SK-N-SH (cell line): ENCODE measurements around the gene USP11. TPM values are rescaled to one million over a fixed set of nuclear protein-coding genes. Genes with fewer than 3 reads are reported as not detected.

ENCODE experiments used
- CTCF ChIA-PET: fragments of 300-600, 350-600 bp; formaldehyde crosslinking; extraction: SDS; loops from one replicate; lab custom pipeline; 2021; lab: Yijun Ruan, JAX
- POLR2A ChIA-PET: fragments of 350-600 bp; sonication (Branson Sonifier 250); formaldehyde crosslinking; extraction: SDS; loops from one replicate; lab custom pipeline; 2020; ENCODE audit warnings: antibody characterized with exemption, inconsistent platforms; lab: Yijun Ruan, JAX
- DNase-seq: peaks from one replicate; pipeline ENCODE4 v3.0.0; 2012
- H2AFZ ChIP-seq: fragments of 200-600 bp; sonication (generic); 2 replicates; pipeline ENCODE4 v1.8.1; 2016; ENCODE audit warnings: antibody characterized with exemption, mild to moderate bottlenecking, low read depth
- H3F3A ChIP-seq: fragments of 200-600 bp; sonication (generic); replicated peaks from 2 replicates; pipeline ENCODE3; 2016; ENCODE audit warnings: antibody characterized with exemption, mild to moderate bottlenecking; ENCODE audit not compliant: insufficient read depth
- H3K27ac ChIP-seq, 2 experiments: fragments of 200-500 bp in 1 of 2; fragments of 200-600 bp in 1 of 2; sonication (Bioruptor generic) in 1 of 2; sonication (generic), shearing (Covaris generic) in 1 of 2; 2 replicates each; pipeline versions ENCODE4 v1.5.1 to v1.6.1; 2014 to 2016; ENCODE audit warnings: low read depth in 2 of 2, inconsistent platforms in 1 of 2, low read length in 1 of 2, mild to moderate bottlenecking in 1 of 2, mixed read lengths in 1 of 2
- H3K27me3 ChIP-seq: fragments of 200-600 bp; sonication (generic), shearing (Covaris generic); 2 replicates; pipeline ENCODE4 v1.6.1; 2016; ENCODE audit warnings: mixed run types; ENCODE audit not compliant: insufficient read depth
- H3K36me3 ChIP-seq, 2 experiments: fragments of 200-500 bp in 1 of 2; fragments of 200-600 bp in 1 of 2; sonication (Bioruptor generic) in 1 of 2; sonication (generic) in 1 of 2; replicated peaks in 1 of 2; 2 replicates each; pipeline versions ENCODE3 to v1.5.1; 2014 to 2016; ENCODE audit warnings: low read length in 1 of 2, mild to moderate bottlenecking in 1 of 2; ENCODE audit not compliant: insufficient read depth in 2 of 2, control insufficient read depth in 1 of 2
- H3K4me1 ChIP-seq, 2 experiments: fragments of 200-500 bp in 1 of 2; fragments of 200-600 bp in 1 of 2; sonication (Bioruptor generic) in 1 of 2; sonication (generic), shearing (Covaris generic) in 1 of 2; 2 replicates each; pipeline versions ENCODE4 v1.5.1 to v1.6.1; 2014 to 2016; ENCODE audit warnings: low read depth in 1 of 2, low read length in 1 of 2, mixed run types in 1 of 2; ENCODE audit not compliant: insufficient read depth in 2 of 2, control insufficient read depth in 1 of 2
- H3K4me2 ChIP-seq: fragments of 200-600 bp; sonication (generic), shearing (Covaris generic); 2 replicates; pipeline ENCODE4 v1.6.1; 2017; ENCODE audit warnings: mixed run types
- H3K4me3 ChIP-seq, 2 experiments: fragments of 200-500 bp in 1 of 2; fragments of 200-600 bp in 1 of 2; sonication (Bioruptor generic) in 1 of 2; sonication (generic), shearing (Covaris generic) in 1 of 2; 2 replicates each; pipeline versions ENCODE4 v1.5.1 to v1.8.1; 2014 to 2016; ENCODE audit warnings: low read depth in 2 of 2, inconsistent platforms in 1 of 2, low read length in 1 of 2, mild to moderate bottlenecking in 1 of 2, mixed read lengths in 1 of 2, moderate library complexity in 1 of 2
- H3K79me2 ChIP-seq: fragments of 200-600 bp; sonication (generic); 2 replicates; pipeline ENCODE4 v1.8.1; 2017; ENCODE audit warnings: mild to moderate bottlenecking; ENCODE audit not compliant: insufficient read depth
- H3K9ac ChIP-seq: fragments of 200-600 bp; sonication (generic); 2 replicates; pipeline ENCODE4 v1.6.1; 2017; ENCODE audit warnings: mixed run types
- H3K9me2 ChIP-seq: fragments of 200-600 bp; sonication (generic); 2 replicates; pipeline ENCODE4 v1.6.1; 2017; ENCODE audit warnings: mixed run types
- H3K9me3 ChIP-seq: fragments of 200-600 bp; sonication (generic); 2 replicates; pipeline ENCODE4 v1.6.1; 2017; ENCODE audit warnings: mixed run types, mild to moderate bottlenecking, moderate library complexity
- H4K20me1 ChIP-seq: fragments of 200-600 bp; sonication (generic); 2 replicates; pipeline ENCODE4 v1.6.1; 2017; ENCODE audit warnings: mild to moderate bottlenecking, mixed run types; ENCODE audit not compliant: insufficient read depth
- CHD2 ChIP-seq: fragments of 150-350 bp; IDR thresholded peaks from 2 replicates; pipeline ENCODE4 v1.6.1; 2018; ENCODE audit warnings: low read length; ENCODE audit not compliant: partially characterized antibody
- FOSL2 ChIP-seq: IDR thresholded peaks from 2 replicates; pipeline ENCODE4 v1.4.0; 2012; ENCODE audit warnings: low read depth, mild to moderate bottlenecking, moderate library complexity, borderline replicate concordance
- POLR2AphosphoS5 ChIP-seq: IDR thresholded peaks from 2 replicates; pipeline ENCODE4 v1.6.1; 2012; ENCODE audit warnings: low read depth, low read length
- RCOR1 ChIP-seq: fragments of 150-350 bp; IDR thresholded peaks from 2 replicates; pipeline ENCODE4 v1.6.1; 2017; ENCODE audit warnings: antibody characterized with exemption, low read length
- SIN3A ChIP-seq: IDR thresholded peaks from 2 replicates; pipeline ENCODE4 v1.6.1; 2012; ENCODE audit warnings: low read depth, mild to moderate bottlenecking, low read length, moderate library complexity, borderline replicate concordance
- TAF1 ChIP-seq: IDR thresholded peaks from 2 replicates; pipeline ENCODE4 v1.6.1; 2012; ENCODE audit warnings: low read depth, mild to moderate bottlenecking, low read length, moderate library complexity, borderline replicate concordance
- TCF12 ChIP-seq: IDR thresholded peaks from 2 replicates; pipeline ENCODE4 v1.4.0; 2012
- WGBS: methylation state at CpG from one replicate; pipeline ENCODE4 v1.1.6; 2017; ENCODE audit warnings: low lambda C conversion rate; 5-methylcytosine and 5-hydroxymethylcytosine counted together
- polyA plus RNA-seq, 3 experiments: library from polyadenylated mRNA; depleted of rRNA; stranded (reverse); fragments of >200 nt; gene quantifications; 2 replicates each; pipeline ENCODE4 v1.2.3, GENCODE V29; 2012
- small RNA-seq, 7 experiments: library from RNA; depleted of rRNA; stranded (forward); fragments of <200 nt; gene quantifications; one replicate each; pipeline ENCODE3, GENCODE V24; 2012
- TF ChIP-seq, protein P1 (sequence below): fragments of 200-600 bp; sonication (generic); IDR thresholded peaks from 2 replicates; pipeline ENCODE4 v1.6.1; 2017; ENCODE audit warnings: antibody characterized with exemption, mild to moderate bottlenecking, moderate library complexity

USP11 gene
- polyA plus RNA-seq, 1 of the 3 experiments (the other 2 are of a cell fraction): 53.1 TPM

DNA sequence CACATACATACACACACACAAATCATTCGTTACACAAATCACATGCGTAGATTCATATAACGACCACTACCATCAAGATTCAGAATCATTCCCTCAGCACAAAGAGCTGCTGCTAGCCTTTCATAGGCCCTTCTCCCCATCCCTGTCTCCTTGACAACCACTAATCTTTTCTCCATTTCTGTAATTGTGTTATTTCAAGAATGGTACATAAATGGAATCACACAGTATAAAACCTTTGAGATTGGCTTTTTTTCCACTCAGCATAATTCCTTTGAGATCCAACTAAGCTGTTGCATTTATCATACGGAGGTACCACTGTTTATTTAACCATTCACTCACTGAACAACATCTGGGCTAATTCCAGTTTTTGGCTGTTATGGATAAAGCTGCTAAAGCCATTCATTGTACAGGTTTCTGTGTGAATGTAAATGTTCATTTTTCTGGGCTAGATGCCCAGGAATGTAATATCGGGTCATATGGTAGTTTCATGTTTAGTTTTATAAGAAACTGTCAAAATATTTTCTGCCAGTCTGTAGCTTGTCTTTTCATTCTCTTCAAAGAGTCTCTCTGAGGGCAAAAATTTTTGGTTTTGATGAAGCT, 64.1 kb downstream of the USP11 start:
- peak; percentile 32 for DNase-seq
- no peak overlapping the region for H3K4me3 ChIP-seq
- H3K9me3 ChIP-seq: no peaks in the 10 kb centered on the region
- H3K36me3 ChIP-seq: no peaks in the 10 kb centered on the region
- H3F3A ChIP-seq: no peaks in the 10 kb centered on the region
- no peaks in the 10 kb centered on the region for H4K20me1 ChIP-seq
- H2AFZ ChIP-seq: no peak overlapping the region
- no peak overlapping the region for H3K9ac ChIP-seq
- WGBS: 28% methylated on average over 5 of the region's 5 CpGs
- ChIA-PET POLR2A (no interaction called here), CTCF (no interaction called here)
- no peak overlapping the region for H3K27ac ChIP-seq
- TF ChIP-seq TAF1: no peak
- TF ChIP-seq, protein P1, sequence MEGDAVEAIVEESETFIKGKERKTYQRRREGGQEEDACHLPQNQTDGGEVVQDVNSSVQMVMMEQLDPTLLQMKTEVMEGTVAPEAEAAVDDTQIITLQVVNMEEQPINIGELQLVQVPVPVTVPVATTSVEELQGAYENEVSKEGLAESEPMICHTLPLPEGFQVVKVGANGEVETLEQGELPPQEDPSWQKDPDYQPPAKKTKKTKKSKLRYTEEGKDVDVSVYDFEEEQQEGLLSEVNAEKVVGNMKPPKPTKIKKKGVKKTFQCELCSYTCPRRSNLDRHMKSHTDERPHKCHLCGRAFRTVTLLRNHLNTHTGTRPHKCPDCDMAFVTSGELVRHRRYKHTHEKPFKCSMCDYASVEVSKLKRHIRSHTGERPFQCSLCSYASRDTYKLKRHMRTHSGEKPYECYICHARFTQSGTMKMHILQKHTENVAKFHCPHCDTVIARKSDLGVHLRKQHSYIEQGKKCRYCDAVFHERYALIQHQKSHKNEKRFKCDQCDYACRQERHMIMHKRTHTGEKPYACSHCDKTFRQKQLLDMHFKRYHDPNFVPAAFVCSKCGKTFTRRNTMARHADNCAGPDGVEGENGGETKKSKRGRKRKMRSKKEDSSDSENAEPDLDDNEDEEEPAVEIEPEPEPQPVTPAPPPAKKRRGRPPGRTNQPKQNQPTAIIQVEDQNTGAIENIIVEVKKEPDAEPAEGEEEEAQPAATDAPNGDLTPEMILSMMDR: no peak
- TF ChIP-seq POLR2AphosphoS5: no peak
- TF ChIP-seq TCF12: no peak
- no peaks in the 10 kb centered on the region for H3K79me2 ChIP-seq
- no peaks in the 10 kb centered on the region for H3K9me2 ChIP-seq
- no peaks in the 10 kb centered on the region for H3K4me1 ChIP-seq
- no peak overlapping the region for H3K4me2 ChIP-seq
- no peaks in the 10 kb centered on the region; the same call in 1 of the 2 replicates for H3K27me3 ChIP-seq

DNA sequence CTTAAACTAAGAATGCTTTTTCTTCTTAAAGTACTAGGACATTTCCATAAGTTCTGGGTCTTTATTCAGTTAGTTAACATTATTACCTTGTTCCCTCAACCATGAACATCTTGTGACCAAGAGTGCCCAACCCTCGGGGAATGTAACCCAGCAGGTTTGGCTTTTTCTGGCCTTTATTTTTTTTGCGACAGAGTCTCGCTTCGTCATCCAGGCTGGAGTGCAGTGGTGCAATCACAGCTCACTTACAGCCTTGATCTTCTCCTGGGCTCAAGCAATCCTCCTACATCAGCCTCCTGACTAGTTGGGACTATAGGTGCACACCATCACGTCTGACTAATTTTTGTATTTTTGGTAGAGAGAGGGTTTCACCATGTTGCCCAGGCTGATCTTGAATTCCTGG, 65.1 kb downstream of the USP11 start:
- CTCF ChIA-PET: no interaction called here
- POLR2A ChIA-PET: no interaction called here
- Histone ChIP-seq H2AFZ (no peak overlapping the region), H3K4me3 (no peak overlapping the region), H3K4me2 (no peak overlapping the region), H3K4me1 (no peaks in the 10 kb centered on the region), H3F3A (no peaks in the 10 kb centered on the region), H3K9ac (no peak overlapping the region), H3K27me3 (peaks cover 3% of the 10 kb centered on the region; the same call in 1 of the 2 replicates), H3K79me2 (no peaks in the 10 kb centered on the region), H3K9me2 (no peaks in the 10 kb centered on the region), H3K9me3 (no peaks in the 10 kb centered on the region), H3K36me3 (no peaks in the 10 kb centered on the region), H4K20me1 (no peaks in the 10 kb centered on the region), H3K27ac (no peak overlapping the region)
- DNase-seq: no peak
- TF ChIP-seq SIN3A (no peak), FOSL2 (no peak), CHD2 (no peak), RCOR1 (no peak)
- 66% methylated on average over 5 of the region's 5 CpGs for WGBS

Small RNA genes lying within 50 kb of the gene (small RNA-seq; reads per million reads assigned to genes)
- gene RN7SL785P: 0 reads per million in 7 experiments

Other genes starting within 250 kb of the USP11 start
- 0.05 and 0.06 TPM in 2 replicates for gene RGN, start 154.6 kb upstream of the USP11 start, polyA plus RNA-seq (2012; rRNA removed)
- 74.9 and 107 TPM in 2 replicates for gene NDUFB11, start 88.3 kb upstream of the USP11 start, polyA plus RNA-seq (2012; rRNA removed)
- gene RBM10, start 87.8 kb upstream of the USP11 start, polyA plus RNA-seq (2012; rRNA removed): 24.7 and 34.4 TPM in 2 replicates
- 249 and 283 TPM in 2 replicates for gene UBA1, start 39.2 kb upstream of the USP11 start, polyA plus RNA-seq (2012; rRNA removed)
- gene CDK16, start 14.3 kb upstream of the USP11 start, polyA plus RNA-seq (2012; rRNA removed): 115 and 116 TPM in 2 replicates
- gene ZNF157, start 137.6 kb downstream of the USP11 start, polyA plus RNA-seq (2012; rRNA removed): 0.12 and 0.23 TPM in 2 replicates